Stimulated activated CD8-positive, alpha-beta memory T cell treated with anti-CD3 and anti-CD28 coated beads, Interleukin-15, amount 100 ng/mL, for 4 hours (primary cell): ENCODE measurements around the gene SLC9A9.

Experiments used
- DNase-seq, 2 donors: peaks; one replicate each; pipeline ENCODE4 v3.0.0-alpha.2; 2020; ENCODE audit warnings: low read depth in 2 of 2

The SLC9A9 gene

DNA sequence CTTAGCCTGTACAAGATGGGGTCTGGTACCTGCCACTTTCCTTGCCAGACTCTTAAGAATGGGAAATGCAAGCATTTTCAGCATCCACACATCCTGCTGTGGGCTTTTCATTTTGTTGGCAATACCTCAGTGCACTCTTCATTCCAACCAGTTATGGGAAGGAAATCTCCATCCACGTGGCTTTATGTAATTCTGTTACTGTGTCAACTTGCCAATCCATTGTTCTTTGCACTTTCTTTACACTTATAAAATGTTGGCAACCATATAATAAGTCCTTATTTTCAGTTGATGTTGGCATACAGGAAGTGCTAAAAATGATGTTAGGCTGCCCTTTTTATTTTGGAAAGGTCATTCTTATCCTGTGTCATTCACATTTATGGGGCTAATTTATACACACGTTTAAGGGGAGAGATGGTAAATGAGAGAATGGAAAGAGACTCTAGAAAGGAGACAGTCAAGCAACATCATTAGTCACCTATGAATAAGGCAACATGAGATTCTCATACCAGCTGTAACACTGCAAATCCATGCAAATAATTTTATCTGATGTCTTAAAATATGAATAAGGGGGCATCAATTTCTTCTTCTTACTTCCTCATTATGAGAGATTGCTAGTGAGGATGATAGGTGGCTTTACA lies 490.0 kb downstream of the SLC9A9 start:
- no peak for DNase-seq

DNA sequence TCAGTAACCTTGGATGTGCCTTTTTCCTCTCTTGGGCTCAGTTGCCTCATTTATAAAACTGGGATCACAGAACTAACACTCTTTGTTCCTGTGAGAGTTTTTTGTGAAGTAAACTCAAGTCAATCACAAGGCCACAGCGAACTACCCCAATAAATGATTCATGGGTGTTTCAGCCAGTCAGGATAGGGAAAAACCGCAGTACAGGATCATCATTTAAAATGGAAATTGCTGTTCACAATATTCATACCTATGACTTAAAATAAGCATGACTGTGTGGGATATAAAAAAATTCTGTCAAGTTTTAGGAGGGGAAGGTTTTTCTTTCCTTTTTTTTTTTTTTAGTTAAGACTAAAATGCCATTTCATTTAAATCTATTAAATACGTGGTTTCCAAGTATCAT lies 490.6 kb downstream of the SLC9A9 start:
- DNase-seq: no peak

DNA sequence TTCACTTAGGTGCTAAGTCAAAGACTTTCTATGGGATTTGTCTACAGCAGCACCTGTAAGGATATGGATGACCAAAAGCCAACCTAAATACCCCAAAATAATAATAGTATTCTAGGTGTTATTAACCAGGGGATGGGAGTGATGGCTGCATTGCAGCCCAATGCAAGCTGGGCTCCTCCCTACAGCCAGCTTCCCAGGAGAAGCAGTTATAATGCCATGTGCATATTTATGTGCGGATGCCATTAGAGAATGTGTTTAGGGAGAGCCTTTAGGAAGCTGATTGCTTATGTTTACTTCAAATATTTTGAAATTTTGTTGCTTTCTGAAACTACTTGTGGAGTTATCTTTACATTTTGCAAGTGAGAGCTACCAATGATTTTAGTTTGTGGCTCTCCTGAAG lies 491.4 kb downstream of the SLC9A9 start:
- DNase-seq: no peak

DNA sequence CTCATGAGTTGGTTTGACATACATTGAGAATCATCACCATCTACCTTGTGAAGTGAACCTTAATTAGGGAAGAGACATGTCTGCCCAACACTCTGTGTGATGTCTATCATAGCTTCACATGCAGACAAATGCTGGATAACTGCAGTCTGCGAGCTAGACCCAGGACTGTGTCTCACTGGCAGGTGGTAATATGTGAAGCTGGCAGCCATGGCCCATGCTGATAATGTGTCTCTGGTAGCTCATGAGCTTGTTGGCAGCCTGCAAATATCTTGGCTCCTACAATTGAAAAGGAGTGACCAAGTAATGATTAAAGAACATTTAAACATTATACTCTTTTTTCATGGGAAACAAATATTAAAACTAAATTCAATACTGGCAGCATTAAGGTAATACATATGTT lies 493.9 kb downstream of the SLC9A9 start:
- DNase-seq: no peak

DNA sequence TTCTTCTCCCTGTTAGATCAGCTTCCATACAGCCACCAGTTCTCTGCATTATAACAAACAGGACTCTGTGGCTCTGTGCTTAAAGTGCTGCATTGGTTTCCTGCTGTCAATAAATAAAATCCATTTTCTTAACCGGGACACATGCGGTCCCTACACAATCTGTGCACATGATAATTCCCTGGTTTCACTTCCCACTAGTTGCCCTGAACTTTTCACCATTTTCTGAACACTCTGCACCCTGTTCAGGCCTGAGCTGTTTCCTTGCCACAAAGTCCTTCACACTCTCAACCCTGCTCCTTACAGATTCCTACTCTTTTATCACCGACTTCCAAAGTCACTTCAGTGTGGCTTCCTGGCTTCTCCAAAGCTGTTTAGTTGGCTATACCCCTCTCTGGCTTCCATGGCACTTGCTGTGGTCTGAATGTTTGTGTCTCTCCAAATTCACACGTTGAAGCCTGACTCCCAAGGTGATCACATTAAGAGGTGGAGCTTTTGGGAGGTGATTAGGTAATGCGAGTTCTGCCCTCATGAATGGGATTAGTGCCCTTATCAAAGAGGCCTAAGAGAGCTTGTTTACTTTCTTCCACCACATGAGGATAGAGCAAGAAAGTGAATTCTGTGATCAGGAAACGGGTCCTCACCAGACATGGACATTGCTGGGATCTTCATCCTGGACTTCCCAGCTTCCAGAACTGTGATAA lies 495.3 kb downstream of the SLC9A9 start:
- DNase-seq: no peak

DNA sequence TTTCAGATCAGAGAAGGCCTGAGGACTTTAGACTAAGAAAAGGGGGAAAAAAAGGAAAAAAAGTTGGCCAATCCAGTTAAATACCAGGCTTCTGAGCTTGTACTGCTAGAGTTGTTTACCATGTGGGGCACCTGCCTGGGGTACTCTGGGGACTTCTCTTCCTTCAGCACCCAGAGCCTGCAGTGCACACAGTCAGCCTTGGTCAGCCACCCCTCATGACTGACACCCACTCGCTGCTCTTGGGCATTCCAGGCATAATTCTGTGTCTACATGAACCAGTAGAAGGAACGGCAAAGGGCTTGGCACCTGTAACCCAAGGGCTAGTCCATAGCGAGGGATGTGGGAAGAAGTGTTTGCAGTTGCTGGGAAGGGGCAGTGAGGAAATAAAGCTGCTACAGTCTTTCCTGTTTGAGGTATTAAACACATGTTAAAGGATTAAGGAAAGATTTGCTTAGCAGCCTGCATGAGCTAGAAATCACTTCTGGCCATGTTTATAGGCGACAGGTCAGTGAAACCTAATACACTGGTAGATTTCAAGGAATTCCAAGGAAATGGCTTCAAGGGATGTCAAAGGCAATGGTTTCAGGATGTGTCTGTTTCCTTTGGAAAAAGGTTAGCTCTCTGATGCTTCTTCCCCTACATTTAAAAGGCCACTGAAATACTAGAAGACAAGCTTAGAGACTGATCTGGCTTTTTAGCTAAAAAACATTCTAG lies 496.2 kb downstream of the SLC9A9 start:
- DNase-seq: no peak

DNA sequence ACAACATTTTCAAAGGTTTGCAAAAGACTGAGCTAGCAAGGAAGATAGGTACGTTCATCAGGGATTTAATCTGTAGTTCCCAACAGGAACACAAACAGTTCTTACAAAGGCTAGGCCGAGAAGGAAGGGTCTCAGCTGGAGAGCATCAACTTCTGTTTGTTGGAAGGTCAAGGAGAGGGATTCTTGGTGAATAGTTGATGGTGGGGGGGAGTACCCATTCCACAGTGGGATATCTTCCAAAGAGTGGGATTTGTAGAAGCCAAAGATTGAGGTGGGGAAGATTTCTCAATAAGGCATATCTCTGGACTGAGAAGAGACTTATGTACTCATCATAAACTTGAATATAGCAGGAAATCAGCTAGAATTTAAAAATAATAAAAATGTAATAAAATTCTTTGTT lies 496.9 kb downstream of the SLC9A9 start:
- no peak for DNase-seq

DNA sequence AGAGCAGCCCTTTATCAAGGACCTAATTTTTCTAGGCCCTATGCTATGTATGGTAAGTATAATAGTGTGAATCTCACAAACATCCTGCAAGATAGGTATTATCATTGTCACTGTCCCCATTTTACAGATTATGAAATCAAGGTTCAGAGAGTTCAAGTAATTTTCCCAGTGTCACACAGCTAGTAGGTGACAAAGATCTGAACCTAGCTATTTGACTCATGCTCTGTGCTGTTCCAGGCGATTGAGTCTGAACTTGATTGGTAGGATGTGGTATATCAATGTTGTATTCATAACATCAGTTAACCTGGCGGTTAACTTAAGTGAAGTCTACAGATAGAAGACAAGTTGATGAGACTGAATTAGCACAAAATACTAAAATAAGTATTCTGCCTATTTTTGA lies 498.8 kb downstream of the SLC9A9 start:
- no peak for DNase-seq

DNA sequence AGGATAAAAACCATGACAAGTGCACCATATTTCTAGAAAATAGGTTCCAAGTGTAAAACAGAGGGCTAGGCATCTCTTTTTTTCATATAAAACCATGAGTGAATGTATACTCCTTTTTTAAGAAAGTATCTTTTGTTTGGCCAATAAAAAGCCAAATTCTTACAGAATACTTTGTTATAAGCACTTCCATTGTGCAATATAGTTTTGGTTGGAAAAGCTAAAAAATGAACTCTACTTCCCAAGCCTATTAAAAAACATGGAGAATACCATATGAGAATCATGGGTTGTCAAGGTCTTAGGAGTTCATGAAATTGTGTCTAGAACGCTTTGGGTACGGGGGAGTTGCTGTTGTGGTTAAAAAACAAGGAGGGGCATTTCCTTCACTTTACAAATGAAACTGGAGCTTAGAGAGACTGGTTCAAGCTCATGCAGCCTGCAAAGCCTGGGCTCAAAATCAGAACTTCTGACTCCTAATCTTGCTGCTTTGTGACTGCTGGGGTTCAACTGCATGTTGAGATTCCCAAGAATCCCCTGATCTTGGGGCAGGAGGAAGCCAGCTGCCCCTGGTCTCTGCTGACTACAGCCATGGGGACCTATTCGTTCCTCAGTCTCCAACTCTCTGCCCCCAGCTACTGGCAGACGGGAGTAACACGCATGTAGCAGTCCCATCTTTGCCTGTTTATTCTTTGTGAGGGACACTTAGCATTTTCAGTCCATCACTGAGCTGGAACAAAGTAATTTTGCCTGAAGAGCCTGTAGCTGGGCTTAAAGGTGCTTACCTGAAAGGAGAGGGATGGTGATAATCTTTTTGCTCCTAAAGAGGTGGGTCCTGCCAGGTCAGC lies 499.6 kb downstream of the SLC9A9 start:
- DNase-seq: no peak

DNA sequence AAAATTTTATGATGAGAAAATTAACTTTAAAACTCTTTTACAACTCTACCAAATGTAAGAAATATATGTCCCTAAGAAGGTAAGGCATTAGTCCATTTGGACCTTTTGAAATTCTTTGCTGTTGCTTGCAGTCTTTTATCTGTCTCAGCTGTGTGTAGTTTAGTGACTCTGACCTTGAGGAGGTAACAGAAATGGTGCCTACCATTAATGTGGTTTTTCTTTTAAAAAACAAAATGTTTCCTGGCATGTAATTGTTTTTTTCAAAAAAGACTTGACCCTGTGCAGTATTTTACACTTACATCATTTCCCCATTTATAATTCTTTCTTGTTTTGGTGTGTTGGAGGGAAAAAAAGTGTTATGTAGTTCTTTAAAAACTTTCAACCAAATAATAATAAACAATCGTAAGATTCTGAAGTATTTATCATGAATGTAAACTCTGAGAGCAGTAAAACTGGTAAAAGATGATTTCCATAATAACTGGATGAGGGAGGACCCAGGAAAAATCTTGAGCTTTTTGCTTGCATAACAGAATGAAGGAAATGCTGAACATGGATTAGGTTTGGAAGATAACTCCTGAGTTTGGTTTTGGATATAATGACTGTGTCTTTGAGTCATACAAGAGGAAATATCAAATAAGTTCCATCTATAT lies 503.6 kb downstream of the SLC9A9 start:
- DNase-seq: no peak

DNA sequence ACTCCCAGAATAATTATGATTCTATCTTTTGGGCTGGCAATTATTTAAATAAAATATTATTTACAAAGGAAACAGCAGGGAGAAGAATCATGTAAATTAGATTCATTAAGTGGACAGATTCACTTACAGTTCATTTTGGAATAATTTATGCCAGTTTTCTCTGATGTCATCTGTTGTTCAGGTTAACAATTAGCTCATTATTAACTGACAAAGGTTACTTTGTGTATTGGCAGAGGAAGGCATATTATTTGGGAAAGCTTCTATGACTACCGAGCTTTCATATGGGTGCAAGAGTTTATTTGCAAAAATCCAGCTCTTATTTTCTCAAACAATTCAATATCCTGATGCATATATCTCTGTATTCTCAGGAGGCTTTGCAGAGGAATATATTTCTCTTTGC lies 504.3 kb downstream of the SLC9A9 start:
- no peak for DNase-seq

DNA sequence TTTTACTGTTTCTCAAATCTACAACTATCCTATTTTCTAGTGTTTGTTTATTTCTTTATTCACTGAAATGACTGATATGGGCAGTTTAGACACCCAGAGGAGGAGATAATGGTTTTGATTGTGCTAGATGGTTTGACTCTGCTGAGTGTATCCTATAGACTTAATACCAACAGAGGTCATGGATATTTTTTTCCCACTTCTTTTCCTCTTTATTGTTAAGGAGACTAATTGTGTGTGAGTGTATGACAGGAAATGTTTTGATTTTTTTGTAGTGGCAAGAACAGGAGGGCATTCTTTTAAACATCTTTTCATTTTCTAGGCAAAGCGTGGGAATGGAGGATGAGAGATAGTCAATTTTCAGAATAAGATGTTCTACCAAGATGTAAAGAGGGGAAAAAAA lies 505.2 kb downstream of the SLC9A9 start:
- no peak for DNase-seq

DNA sequence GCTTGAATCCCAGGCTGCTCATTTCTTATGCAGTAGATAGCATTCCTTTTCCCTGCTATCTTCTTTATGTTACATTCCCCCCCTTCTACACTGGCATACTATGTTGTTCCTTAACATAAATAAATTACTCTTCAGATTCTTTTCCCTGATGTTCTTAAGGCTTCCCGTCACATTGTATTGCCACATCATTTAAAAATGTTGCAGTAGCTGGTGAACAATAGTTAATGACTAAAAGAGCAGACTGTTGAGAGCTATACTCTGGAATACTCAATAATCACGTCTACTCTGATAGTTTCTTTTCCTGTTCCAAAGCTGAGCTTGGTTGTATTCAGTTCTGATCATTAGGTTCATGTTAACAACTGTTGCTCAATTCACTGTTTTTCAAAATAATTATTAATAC lies 508.8 kb downstream of the SLC9A9 start:
- DNase-seq: no peak

DNA sequence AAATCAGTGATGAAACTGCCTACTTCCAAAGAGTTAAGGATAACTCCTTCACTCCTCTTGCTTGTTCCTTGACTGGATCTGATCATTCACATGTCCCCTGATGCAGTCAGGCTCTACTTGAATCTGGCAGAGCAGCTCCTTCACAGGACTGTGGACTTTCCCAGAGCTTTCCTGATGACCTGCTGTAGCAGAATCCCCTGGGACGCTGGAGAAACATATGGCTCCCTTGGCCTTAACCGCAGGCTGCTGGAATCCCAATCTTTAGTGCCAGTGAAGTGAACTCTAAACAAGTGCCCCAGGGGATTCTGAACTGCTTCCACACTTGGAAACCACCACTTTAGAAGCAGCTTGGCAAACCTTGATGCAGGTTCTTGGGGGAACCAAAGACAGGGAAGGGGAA lies 510.9 kb downstream of the SLC9A9 start:
- DNase-seq: no peak

DNA sequence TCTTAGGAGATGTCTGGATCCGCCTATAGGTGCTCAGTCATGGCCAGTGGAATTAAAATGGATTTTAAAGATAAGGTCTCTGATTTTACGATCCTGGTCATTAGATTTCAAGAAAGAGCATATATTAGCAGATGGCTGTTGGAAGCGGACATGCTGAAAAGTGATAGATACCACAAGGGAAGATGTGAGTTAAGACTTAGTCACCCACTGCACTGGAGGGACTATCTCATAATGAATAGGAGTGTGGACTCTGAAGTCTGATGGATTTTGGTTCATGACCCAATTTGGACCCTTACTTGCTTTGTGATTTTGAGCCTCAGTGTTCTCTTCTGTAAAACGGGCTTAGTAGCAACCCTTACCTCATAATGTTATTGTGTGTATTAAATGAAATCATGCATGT lies 514.0 kb downstream of the SLC9A9 start:
- DNase-seq: no peak

DNA sequence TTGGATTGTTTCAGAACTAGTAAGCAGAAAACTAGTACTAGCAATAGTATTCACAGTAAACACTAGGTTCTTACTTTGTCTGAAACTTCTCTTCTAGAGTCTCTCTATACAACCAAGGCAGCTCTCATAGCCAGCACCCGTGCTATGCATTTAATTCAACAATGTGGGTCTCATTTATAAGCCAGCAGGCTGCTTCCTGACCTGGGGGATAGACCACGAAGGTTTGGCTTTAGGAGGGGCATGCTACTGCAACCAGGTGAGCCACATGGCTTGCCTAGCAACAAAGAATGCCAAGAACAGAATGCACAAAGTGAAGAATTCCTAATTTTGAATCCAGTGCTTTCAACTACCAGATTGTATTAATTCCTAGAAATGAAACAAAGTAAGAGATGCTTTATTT lies 514.9 kb downstream of the SLC9A9 start:
- no peak for DNase-seq

DNA sequence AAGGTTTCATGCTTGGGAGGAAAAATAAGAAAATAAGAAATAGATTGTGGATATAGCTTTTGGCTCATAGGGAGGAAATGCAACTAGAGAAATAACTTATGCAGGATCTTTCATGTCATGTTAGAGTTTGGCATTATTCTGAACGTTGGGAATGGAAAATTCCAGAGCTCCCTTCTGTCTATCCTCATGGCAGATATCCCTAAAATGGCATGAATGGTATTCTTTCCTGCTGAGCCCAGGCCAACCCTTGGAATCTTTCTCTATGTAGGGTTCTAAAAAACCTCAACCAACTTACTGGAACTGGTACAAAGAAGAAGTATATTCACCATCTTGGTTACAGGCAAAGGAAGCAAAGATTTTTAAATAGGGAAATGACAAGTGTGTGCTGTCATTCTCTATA lies 516.2 kb downstream of the SLC9A9 start:
- DNase-seq: no peak

DNA sequence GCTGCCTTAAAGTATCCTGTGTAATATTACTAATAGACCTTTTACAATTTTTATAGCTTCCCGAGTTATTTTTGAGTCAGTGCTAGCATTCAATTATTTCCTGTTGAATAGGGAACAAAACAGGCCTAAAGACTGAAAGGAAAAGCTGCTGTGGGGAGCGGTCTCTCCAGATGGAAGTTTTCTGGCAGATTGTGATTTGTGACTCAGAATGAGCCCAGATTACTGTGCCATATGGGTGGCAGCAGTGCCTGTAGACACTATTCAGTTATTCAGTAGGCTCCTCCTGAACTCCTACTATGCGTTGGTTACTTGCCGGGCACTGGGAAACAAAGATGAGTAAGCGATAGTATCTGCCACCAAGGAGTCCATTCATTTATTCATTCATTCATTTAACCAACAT lies 516.9 kb downstream of the SLC9A9 start:
- DNase-seq: no peak

DNA sequence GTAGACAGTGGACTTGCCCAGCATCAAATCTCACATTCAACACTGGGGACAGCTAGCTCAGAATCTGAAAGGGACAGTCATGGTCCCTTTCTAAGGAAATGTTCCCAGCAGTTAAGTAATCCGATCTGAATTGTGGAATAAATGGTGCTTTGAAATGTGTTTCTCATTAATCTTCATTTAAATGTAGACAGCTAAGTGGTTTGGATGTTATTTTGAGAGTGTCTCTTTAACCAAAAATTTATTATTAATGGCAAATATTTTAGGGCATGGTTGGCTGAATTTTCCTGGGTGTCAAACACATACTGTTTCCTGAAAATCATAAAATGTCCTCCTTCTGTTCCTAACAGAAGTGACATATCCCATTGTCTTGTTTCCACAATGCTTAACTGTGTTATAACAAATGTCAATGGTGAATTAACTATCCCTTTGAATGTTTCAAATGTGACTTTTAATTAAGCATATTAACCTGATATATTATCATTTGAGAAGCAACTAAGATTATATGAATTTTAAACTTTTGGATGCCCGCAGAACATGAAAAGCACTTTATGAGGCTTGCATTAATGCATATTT lies 517.9 kb downstream of the SLC9A9 start:
- no peak for DNase-seq

DNA sequence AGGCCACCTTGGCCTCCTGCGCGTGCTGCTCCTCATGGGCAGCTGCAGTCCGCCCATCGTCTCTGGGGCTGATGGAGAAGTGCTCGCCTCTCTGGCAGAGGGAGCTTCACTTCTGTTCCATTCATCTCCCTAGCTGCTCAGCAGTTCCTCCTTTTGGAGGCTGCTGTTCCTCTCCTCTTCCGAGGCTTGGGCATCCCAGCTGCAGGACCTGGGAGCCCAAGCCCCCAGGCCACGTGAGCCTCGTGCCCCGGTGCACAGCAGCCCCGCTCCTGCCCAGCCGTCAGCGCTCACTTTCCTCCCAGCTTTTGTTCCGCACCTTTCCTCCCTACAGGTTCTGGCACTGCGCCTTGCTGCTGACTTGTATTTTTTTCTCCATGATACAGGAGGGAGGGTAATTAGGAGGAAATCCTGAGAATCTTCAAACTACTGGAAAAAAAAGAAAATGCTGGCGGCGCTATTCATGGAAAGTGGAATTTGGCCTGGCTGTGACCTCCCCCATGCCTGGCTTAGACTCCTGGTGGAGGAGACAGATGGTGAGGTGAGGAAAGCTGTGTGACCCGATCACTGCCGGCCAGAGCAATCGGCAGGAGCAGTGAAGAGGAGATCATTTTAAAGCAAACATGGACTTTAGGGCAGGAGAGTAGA lies 518.6 kb downstream of the SLC9A9 start:
- no peak for DNase-seq

DNA sequence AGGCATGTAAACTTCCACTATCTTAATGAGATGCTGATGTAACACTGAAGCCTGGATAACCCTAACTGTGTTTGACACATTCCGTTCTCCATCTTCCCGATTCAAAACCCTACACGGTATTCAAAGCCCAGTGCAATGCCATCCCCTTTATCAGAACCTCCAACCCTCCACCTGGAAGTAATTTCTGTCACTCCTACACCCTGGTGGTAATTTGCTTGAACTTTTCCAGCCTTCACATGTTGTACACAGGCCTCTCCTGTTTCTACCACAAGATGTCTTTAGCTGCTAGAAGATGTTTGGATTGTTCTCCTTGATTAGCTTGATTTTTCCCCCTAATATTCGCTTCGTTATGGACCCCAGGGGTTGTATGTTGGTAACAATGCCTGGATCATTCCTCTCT lies 519.8 kb downstream of the SLC9A9 start:
- DNase-seq: no peak
